NT2/D1 (cell line): ENCODE results near the gene SPEN.
"Not testable (repeated sequence)": the region's sequence is repeated elsewhere in the genome, so short reads cannot be mapped to it uniquely, and the experiment has no call there.

Experiments
- DNase-seq: peaks from one replicate; pipeline ENCODE4 v3.0.0-alpha.2; 2011; ENCODE audit warnings: low read depth, low spot score
- H3K27me3 ChIP-seq: 2 replicates; pipeline ENCODE4 v1.6.0; 2011; ENCODE audit warnings: mild to moderate bottlenecking; ENCODE audit not compliant: insufficient read length, insufficient read depth
- H3K36me3 ChIP-seq: 2 replicates; pipeline ENCODE4 v1.6.1; 2011; ENCODE audit warnings: mild to moderate bottlenecking, low read length, mixed read lengths; ENCODE audit not compliant: insufficient read depth, insufficient read length
- H3K4me1 ChIP-seq: 2 replicates; pipeline ENCODE4 v1.5.1; 2011; ENCODE audit not compliant: insufficient read depth, insufficient read length
- H3K4me3 ChIP-seq: 2 replicates; pipeline ENCODE4 v1.5.1; 2011; ENCODE audit warnings: low read depth; ENCODE audit not compliant: insufficient read length
- H3K9ac ChIP-seq: 2 replicates; pipeline ENCODE4 v1.6.0; 2011; ENCODE audit warnings: low read depth; ENCODE audit not compliant: insufficient read length
- H3K9me3 ChIP-seq: 2 replicates; pipeline ENCODE4 v1.5.1; 2011; ENCODE audit warnings: mild to moderate bottlenecking, low read length; ENCODE audit not compliant: insufficient read depth
- SUZ12 ChIP-seq: IDR thresholded peaks from 2 replicates; pipeline ENCODE4 v1.6.1; 2011; ENCODE audit not compliant: insufficient read length, insufficient read depth; ENCODE audit errors: extremely low read depth
- YY1 ChIP-seq: IDR thresholded peaks from 2 replicates; pipeline ENCODE4 v1.6.1; 2011; ENCODE audit not compliant: insufficient read length, insufficient read depth
- ZNF274 ChIP-seq: IDR thresholded peaks from 2 replicates; pipeline ENCODE4 v1.6.1; 2011; ENCODE audit warnings: mild to moderate bottlenecking, low read depth, low read length

SPEN gene

GRCh38 chr1:15916916-15917315 lies 69.4 kb downstream of the SPEN start:
- DNase-seq, result no peak
- H3K9ac ChIP-seq, result no peak overlapping the region
- H3K4me1 ChIP-seq, result no peaks in the 10 kb centered on the region
- no peaks in the 10 kb centered on the region for H3K9me3 ChIP-seq
- TF ChIP-seq YY1, result no peak
- no peak for TF ChIP-seq SUZ12
- no peak for TF ChIP-seq ZNF274
- peaks cover 37% of the 10 kb centered on the region for H3K36me3 ChIP-seq
- no peak overlapping the region for H3K4me3 ChIP-seq
- H3K27me3 ChIP-seq, result no peaks in the 10 kb centered on the region

- TF ChIP-seq YY1 (no peak), SUZ12 (no peak)
Measured at GRCh38 chr1:15918962-15919715, 71.6 kb downstream of the SPEN start.

GRCh38 chr1:15923241-15923640 lies 75.7 kb downstream of the SPEN start:
- H3K9me3 ChIP-seq, result no peaks in the 10 kb centered on the region
- H3K9ac ChIP-seq, result no peak overlapping the region
- H3K36me3 ChIP-seq, result peaks cover 65% of the 10 kb centered on the region
- no peak for DNase-seq
- TF ChIP-seq ZNF274 (no peak), YY1 (no peak), SUZ12 (no peak)
- H3K4me1 ChIP-seq, result no peaks in the 10 kb centered on the region
- no peak overlapping the region for H3K4me3 ChIP-seq
- H3K27me3 ChIP-seq, result no peaks in the 10 kb centered on the region

More at GRCh38 chr1:15918962-15919715, 71.6 kb downstream of the SPEN start:
- no peak for DNase-seq
- no peak overlapping the region for H3K4me3 ChIP-seq
- no peak overlapping the region for H3K9ac ChIP-seq
- H3K4me1 ChIP-seq, result no peaks in the 10 kb centered on the region
- H3K9me3 ChIP-seq, result no peaks in the 10 kb centered on the region
- no peaks in the 10 kb centered on the region for H3K27me3 ChIP-seq
- peaks cover 46% of the 10 kb centered on the region for H3K36me3 ChIP-seq

- DNase-seq, H3K9ac ChIP-seq, H3K9me3 ChIP-seq, H3K27me3 ChIP-seq, H3K4me3 ChIP-seq, H3K4me1 ChIP-seq: not testable (repeated sequence)
- peaks cover 84% of the 10 kb centered on the region for H3K36me3 ChIP-seq
Measured at GRCh38 chr1:15926448-15926847, 78.9 kb downstream of the SPEN start.

- Histone ChIP-seq H3K36me3 (peaks cover 89% of the 10 kb centered on the region), H3K4me1 (no peaks in the 10 kb centered on the region), H3K27me3 (no peaks in the 10 kb centered on the region)
Measured at GRCh38 chr1:15928971-15929965, 81.8 kb downstream of the SPEN start.

GRCh38 chr1:15931401-15931800 lies 83.9 kb downstream of the SPEN start:
- TF ChIP-seq ZNF274, result no peak
- TF ChIP-seq YY1, result no peak
- no peak for TF ChIP-seq SUZ12
- H3K36me3 ChIP-seq, result peaks cover 86% of the 10 kb centered on the region

More at GRCh38 chr1:15928971-15929965, 81.8 kb downstream of the SPEN start:
- no peak for DNase-seq
- H3K9me3 ChIP-seq, result no peaks in the 10 kb centered on the region
- H3K4me3 ChIP-seq, result no peak overlapping the region
- TF ChIP-seq ZNF274 (no peak), SUZ12 (no peak)
- H3K9ac ChIP-seq, result no peak overlapping the region

GRCh38 chr1:15931884-15932283 lies 84.4 kb downstream of the SPEN start:
- TF ChIP-seq YY1 (no peak), ZNF274 (no peak), SUZ12 (no peak)
- no peaks in the 10 kb centered on the region for H3K4me1 ChIP-seq
- H3K27me3 ChIP-seq, result no peaks in the 10 kb centered on the region
- H3K9ac ChIP-seq, result no peak overlapping the region
- H3K4me3 ChIP-seq, result no peak overlapping the region
- no peaks in the 10 kb centered on the region for H3K9me3 ChIP-seq
- no peak for DNase-seq
- peaks cover 91% of the 10 kb centered on the region for H3K36me3 ChIP-seq

More at GRCh38 chr1:15931401-15931800, 83.9 kb downstream of the SPEN start:
- no peak overlapping the region for H3K9ac ChIP-seq
- no peak overlapping the region for H3K4me3 ChIP-seq
- no peak for DNase-seq
- H3K4me1 ChIP-seq, result no peaks in the 10 kb centered on the region
- H3K27me3 ChIP-seq, result no peaks in the 10 kb centered on the region
- no peaks in the 10 kb centered on the region for H3K9me3 ChIP-seq
